CMK (cell line): ENCODE data around the gene COPB2.
"Not testable (repeated sequence)": the region's sequence is repeated elsewhere in the genome, so short reads cannot be mapped to it uniquely, and the experiment has no call there.

Source experiments
- DNase-seq: peaks from one replicate; pipeline ENCODE4 v3.0.0-alpha.2; 2010; ENCODE audit warnings: low read depth

Gene COPB2

DNA sequence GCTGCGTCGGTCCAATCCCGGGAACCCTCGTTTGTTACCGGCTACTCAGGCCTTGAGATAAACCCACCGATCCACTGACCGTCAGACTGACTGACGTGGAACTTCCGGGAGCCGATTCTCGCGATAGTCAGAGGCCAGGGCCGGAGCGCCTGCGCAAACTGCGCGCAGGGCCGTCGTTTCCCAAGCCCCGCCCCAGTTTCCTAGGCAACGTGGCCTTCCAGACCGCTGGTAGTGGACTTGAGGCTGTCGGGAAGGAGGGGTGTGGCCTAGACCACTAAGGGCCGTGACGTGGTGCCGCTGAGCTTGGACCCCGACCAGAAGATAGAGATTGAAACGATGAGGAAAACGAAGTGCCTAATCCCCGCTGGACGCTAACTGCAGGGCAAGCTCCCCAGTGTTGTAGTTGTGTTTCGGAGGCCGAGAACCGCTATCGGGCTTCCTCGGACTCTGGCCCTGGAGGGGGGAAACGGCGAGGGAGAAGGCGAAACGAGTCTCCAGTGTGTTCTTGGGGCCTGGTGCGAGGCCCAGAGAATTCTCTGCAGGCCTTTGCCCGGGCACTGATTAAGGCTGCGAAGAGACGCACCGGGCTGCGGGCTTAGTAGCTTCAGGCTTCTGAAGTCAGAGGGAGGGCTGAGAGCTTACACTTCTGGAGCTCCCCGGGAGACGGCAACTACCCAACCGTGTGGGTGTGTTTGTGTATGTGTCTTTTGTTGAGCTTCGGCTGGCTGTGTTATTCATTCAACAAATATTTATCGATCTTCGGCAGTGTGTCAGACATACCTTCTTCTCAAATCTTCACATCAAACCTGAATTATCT, at the start of gene COPB2:
Gene COPB2, minus strand, starts transcription at position 96 of the 817 bp plus-strand sequence. CDS start 97 bp downstream, outside the sequence.
- peak; percentile 87 for DNase-seq

DNA sequence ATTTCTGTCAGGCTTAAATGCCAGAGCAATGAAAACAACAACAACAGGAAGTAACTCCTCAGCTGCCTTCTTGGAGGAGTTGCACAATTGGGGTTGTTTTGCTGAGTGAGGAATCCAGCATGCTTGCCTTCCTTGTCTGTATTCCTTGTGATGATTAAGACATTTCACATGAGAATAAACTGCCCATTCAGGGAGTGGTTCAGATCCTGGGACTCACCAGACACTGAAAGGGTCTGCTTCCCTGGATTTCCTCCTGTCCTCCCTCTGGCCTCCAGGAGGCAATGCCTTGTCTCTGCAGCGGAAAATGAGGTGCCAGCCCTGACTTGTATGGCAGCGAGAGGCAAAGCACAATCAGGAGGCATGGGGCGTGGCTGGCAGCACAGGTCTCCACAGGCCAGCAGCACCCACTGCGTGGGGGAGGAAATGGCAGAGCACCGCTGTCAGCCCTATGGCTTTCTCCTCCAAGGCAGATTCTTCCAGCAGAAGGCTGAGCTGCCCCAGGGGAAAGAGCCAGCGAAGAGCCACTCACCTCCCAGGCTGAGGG, 45.4 kb upstream of the COPB2 start:
- no peak for DNase-seq

- no peak for DNase-seq
Observed at GRCh38 chr3:139434228-139434627, 44.8 kb upstream of the COPB2 start.

DNA sequence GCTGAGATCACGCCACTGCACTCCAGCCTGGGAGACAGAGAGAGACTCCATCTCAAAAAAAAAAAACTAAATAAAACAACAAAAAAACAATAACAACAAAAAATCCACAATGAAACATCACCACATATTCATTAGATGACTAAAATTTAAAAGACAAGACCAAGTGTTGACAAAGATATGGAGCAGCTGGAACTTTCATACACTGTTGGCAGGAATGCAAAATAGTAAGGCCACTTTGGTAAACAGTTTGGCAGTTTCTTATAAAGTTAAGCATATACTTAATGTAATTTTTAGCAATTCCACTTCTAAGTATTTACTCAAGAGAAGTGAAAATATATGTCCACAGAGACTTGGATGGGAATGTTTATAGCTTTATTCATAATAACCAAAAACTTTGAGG, 43.6 kb upstream of the COPB2 start:
- DNase-seq: no peak

DNA sequence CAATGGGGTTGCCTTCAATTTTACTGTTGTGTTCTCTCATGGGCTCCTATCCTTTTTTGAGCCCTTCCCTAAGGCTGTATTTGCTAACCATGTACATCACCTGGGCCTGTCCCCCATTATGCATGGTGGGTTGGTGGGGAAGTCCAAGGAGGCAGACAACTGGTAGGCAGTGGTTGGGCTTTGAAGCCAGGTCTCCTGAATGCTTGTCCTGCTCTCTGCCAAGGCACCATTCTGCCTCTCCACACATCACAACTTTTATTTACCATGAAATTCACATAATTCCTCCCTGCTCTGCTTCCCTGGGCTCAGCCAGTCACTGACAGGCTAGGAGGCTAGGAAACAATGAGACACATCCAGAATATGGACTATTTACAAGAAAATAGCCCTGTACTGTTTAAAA, 41.0 kb upstream of the COPB2 start:
- DNase-seq: no peak

DNA sequence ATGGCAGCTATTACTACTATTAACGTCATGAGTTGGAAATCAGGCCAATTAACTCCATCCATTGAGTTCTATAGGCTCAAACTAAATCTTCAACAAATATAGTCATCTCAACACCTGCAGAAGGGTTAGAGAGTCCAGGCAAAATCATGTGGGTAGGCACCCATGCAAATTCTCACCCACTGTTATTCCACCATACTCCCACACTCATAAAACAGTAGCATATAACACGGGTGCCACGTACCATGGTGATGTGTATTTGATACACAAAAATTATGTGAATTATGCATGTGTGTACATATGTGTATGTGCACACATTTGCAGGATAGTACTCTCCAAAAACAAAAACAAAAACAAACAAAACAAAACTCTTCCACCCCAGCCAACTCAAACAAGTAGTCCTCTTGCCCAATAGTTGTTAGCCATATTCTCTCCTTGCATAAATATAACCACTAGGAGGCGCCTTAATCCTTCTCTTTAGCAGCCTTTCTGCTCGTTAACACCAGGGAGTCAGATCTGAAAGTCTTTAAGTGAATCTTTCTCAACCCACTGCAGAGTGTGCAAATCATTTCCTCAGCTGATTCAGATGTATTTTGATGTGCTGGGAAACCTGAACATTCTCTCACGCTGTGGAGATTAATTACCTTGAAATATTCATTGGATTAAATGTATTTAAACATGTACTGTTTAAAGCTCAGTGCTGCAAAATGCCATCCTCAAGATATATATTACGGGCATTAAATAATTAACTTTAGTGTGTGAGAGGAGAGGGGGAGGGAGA, 38.0 kb upstream of the COPB2 start:
- peak; percentile 17 for DNase-seq

- no peak for DNase-seq
Observed at GRCh38 chr3:139425745-139426400, 36.4 kb upstream of the COPB2 start.

DNA sequence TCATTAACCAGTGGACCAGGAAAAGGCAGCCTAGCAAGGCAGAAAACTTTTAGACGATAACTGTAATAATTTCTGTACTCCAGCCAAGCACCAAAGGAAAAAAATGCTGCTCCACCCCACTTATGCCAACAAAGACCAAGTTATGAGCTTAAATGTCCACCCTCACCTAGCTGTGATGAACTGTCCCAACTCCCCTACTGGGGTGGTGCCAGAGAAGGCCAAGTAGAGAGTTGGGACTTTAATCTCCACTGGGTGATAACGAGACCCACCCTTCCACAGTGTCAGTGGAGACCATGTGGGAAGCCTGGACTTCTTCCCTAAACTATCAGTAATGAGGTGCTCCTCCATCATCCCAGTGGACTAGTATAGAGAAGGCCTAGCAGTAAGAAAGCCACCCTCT, 33.8 kb upstream of the COPB2 start:
- no peak for DNase-seq

- DNase-seq: no peak
Observed at GRCh38 chr3:139421460-139421859, 32.0 kb upstream of the COPB2 start.

DNA sequence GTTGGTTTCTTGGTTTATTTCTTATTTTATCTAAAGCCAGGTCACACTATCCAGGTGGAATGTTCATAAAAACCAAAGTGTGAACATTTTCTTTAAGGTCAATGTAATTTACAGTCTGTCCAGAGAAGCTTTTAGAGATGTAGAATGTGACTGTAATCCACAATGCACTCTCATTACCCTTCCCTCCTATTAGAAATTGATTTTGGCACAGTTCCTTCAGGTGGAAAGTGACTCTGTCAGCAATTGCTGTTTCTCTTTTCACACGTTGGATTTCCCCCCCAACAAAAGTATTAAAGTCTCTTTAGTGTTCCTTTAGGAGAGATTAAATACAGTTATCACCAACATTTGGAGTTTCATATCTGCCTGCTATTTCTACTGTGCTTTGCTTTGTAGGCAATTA, 31.6 kb upstream of the COPB2 start:
- no peak for DNase-seq

DNA sequence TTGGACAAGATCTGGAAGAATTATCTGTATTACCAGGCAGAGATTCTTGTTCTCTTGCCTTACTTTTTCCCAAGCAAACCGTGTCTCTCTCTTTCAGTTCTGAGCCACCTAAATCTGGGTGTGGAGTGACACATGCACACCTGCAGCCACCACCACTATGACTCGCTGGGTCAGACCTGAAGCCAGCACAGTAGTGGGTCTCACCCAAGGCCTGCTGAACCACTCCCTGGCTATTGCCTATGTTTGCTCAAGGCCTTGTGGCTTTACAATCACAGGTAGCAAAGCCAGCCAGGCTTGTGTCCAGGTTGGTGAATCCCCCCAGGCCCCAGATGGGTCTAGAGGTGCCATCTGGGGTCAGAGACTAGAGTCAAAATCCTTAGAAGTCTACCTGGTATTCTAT, 28.7 kb upstream of the COPB2 start:
- no peak for DNase-seq

- DNase-seq: no peak
Observed at GRCh38 chr3:139416275-139416674, 26.8 kb upstream of the COPB2 start.

GRCh38 chr3:139414608-139415224, 25.3 kb upstream of the COPB2 start:
- DNase-seq: no peak

DNA sequence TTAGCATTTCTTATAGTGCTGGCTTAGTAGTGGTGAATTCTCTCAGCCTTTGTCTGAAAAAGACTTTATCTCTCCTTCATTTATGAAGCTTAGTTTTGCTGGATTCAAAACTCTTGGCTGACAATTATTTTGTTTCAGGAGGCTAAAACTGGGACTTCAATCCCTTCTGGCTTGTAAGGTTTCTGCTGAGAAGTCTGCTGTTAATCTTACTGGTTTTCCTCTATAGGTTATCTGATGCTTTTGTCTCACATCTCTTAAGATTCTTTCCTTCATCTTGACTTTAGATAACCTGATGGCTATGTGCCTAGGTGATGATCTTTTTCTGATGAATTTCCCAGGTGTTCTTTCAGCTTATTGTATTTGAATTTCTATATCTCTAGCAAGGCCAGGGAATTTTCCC, 23.4 kb upstream of the COPB2 start:
- not testable (repeated sequence) for DNase-seq

GRCh38 chr3:139401155-139401554, 11.7 kb upstream of the COPB2 start:
- DNase-seq: not testable (repeated sequence)

- no peak for DNase-seq
Observed at GRCh38 chr3:139396707-139397106, 7.3 kb upstream of the COPB2 start.

GRCh38 chr3:139394116-139394515, 4.7 kb upstream of the COPB2 start:
- DNase-seq: no peak

DNA sequence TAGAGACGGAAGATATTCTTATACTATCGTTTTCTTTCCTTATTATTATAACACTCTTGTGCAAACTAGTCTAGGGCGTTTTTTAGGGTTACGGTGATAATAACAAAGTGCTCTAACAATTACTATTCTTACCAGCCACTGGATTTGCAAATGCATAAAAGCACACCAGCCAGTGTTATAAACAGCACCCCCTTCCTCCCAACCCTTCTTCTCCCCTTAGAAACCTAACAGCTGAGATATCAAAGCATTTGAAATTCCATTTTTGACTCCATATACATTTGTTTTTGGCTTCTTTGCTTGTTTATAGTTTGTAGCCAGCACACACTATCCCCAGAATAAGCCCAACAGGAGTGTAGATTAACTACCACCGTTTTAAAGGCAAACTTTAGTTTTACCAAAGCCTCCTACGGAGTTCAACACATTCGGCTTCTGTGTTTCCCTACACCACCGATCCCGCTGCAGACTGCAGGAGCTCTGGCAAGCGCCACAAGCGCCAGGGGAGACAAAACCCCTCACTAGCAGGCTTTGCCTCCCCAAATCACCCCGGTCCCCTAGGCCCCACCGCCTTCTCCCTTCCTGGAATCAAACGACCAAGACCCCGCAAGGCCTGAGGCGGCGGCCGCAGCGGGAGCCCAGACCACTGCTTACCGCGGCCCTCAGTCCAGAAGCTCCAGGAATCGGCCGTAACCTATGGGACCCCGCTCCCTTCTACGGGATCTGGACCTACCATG, 461 bp downstream of the COPB2 start:
- no peak for DNase-seq

GRCh38 chr3:139388077-139388476, 1.4 kb downstream of the COPB2 start:
- DNase-seq: no peak

GRCh38 chr3:139382291-139382690, 7.2 kb downstream of the COPB2 start:
- DNase-seq: not testable (repeated sequence)

GRCh38 chr3:139380575-139380974, 8.9 kb downstream of the COPB2 start:
- DNase-seq: no peak
